ENCODE results near the gene OR4D2.

GRCh38 chr17:58207451-58207850 is 40.7 kb downstream of the OR4D2 start:
- TF ChIP-seq LEF1 (IDR thresholded peaks at IDR 0.05; ENCODE audit: borderline replicate concordance) (no peak), SP1 (IDR thresholded peaks at IDR 0.05) (no peak), ARNT (IDR thresholded peaks at IDR 0.05) (no peak)

Measured in HEK293T (cell line).